SU-DHL-6 (cell line): Measurements from ENCODE around the gene RCOR2.

Experiments
- CTCF ChIP-seq: fragments of 200-600 bp; sonication (generic); IDR thresholded peaks from one replicate; pipeline ENCODE4 v1.5.1; 2017; ENCODE audit warnings: antibody characterized with exemption, mild to moderate bottlenecking, low read length, moderate library complexity; ENCODE audit not compliant: insufficient read depth, poor library complexity, severe bottlenecking
- EZH2phosphoT487 ChIP-seq: fragments of 200-600 bp; sonication (generic), shearing (Covaris generic); conservative IDR thresholded peaks from 2 replicates; pipeline ENCODE4 v1.6.1; 2018; ENCODE audit warnings: mild to moderate bottlenecking, antibody characterized with exemption, low read length, moderate library complexity, mixed read lengths

- TF ChIP-seq CTCF, result no peak
- no peak for TF ChIP-seq EZH2phosphoT487
Observed at GRCh38 chr11:63919267-63920125, 2.5 kb upstream of the RCOR2 start.
